ENCODE data around the gene MED16. TPM values are rescaled to one million over a fixed set of nuclear protein-coding genes. Genes with fewer than 3 reads are reported as not detected.
A peak's percentile ranks its signal among the peaks of the same experiment; 100 is the strongest.

MED16 gene
- total RNA-seq, 4 donors from 2014 or later = 58.1 to 158 (median 78.4) TPM

DNA sequence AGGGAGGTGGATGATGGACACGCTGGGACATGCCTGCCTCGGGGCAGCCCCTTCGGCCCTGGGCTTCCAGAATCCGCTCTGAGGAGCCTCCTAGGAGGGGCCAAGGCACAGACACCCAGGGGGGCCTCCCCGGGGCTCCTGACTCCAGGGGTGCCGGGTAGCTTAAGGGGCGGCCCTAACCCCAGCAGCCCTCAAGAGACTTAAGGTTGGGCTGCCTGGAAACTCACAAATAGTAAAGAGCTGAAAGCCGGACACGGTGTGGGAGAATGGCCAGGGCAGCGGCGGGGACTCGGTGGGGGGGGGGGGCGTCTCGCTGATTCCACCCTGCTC is 40.5 kb upstream of the MED16 start:
- no peak for DNase-seq
- 72% methylated on average over 11 of the region's 14 CpGs; no CpG with 5 or more reads in 1 of the 2 donors for WGBS, 2 donors (ENCODE audit: low coverage in 1 of 2)
- Histone ChIP-seq H3K27ac (peak overlapping the region; percentile 68 to 88 (median 79)), H3K36me3 (no peaks in the 10 kb centered on the region), H3K4me3 (no peak overlapping the region), H3K9me3 (no peaks in the 10 kb centered on the region), H3K27me3 (no peaks in the 10 kb centered on the region), H3K4me1 (peaks cover 22 to 39% (median 33%) of the 10 kb centered on the region in 4 donors)
- in situ Hi-C loops (cut with MboI; ENCODE audit: low pct_ligation_motif_present in 1 of 4, low pct_unique_long_range_greater_than_20kb in 1 of 4, low sequenced_read_pairs in 3 of 4) (no loop called here), intact Hi-C loops (cut with DNase I; ENCODE audit: low total_unique reads) (no loop called here)
- TF ChIP-seq EP300 (IDR thresholded peaks at IDR 0.05; ENCODE audit: low read depth) (no peak), POLR2AphosphoS5 (IDR thresholded peaks at IDR 0.05) (no peak), POLR2A (IDR thresholded peaks at IDR 0.05) (no peak)
- TF ChIP-seq, protein P1, sequence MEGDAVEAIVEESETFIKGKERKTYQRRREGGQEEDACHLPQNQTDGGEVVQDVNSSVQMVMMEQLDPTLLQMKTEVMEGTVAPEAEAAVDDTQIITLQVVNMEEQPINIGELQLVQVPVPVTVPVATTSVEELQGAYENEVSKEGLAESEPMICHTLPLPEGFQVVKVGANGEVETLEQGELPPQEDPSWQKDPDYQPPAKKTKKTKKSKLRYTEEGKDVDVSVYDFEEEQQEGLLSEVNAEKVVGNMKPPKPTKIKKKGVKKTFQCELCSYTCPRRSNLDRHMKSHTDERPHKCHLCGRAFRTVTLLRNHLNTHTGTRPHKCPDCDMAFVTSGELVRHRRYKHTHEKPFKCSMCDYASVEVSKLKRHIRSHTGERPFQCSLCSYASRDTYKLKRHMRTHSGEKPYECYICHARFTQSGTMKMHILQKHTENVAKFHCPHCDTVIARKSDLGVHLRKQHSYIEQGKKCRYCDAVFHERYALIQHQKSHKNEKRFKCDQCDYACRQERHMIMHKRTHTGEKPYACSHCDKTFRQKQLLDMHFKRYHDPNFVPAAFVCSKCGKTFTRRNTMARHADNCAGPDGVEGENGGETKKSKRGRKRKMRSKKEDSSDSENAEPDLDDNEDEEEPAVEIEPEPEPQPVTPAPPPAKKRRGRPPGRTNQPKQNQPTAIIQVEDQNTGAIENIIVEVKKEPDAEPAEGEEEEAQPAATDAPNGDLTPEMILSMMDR (IDR thresholded peaks at IDR 0.05) = no peak

DNA sequence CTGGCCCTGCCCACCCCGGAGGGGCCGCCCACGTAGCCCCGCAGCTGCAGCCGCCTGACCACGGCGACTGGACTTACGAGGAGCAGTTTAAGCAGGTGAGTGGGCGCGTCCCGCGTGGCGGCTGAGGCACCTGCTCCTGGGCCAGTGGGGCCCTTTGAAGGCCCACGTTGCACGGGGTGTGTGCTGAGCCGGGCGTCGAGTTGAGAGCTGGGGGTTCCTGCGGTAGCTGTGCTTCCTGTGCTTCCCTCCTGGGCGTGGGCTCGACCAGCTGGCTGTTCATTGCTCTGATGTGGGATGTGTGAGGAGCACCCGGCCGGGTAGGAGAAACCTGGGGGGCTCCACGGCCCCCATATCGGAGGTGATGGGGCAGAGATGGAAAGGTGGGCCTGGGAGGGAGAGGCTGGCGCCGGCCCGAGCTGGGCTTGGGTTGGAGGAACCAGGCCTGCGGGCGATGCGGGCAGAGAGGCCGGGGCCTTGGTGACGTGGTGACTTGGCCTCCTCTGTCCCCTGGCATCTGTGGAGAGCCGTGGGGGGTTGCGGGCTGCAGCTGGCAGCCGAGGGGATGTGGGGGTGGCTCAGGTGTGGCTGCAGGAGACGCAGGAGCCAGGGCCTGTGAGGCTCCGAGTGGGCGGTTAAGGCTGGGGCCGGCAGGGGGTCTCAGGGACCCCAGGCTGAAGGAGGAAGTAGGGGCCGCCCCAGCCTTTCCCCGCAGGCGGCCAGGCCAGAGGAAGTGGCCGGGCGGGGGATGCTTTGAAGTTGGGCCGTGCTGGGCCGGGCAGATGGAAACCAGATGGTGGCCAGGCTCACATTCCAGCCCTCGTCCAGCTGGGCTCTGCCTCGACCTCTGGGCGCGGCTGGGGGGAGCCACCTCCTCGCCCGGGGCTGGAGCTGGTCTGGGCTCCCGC is 39.9 kb upstream of the MED16 start:
- in situ Hi-C loops (cut with MboI; ENCODE audit: low pct_ligation_motif_present in 1 of 4, low pct_unique_long_range_greater_than_20kb in 1 of 4, low sequenced_read_pairs in 3 of 4) (no loop called here), intact Hi-C loops (cut with DNase I; ENCODE audit: low total_unique reads) (no loop called here)
- H3K9me3 ChIP-seq = no peaks in the 10 kb centered on the region
- H3K27me3 ChIP-seq = no peaks in the 10 kb centered on the region
- peak; percentile 75 for DNase-seq
- peak overlapping the region; percentile 68 to 88 (median 79) for H3K27ac ChIP-seq
- WGBS, 2 donors (ENCODE audit: low coverage in 1 of 2) = 33% methylated on average over 51 of the region's 54 CpGs; no CpG with 5 or more reads in 1 of the 2 donors
- H3K36me3 ChIP-seq = no peaks in the 10 kb centered on the region
- TF ChIP-seq, protein P1 (IDR thresholded peaks at IDR 0.05) = no peak
- TF ChIP-seq POLR2AphosphoS5 (IDR thresholded peaks at IDR 0.05) = peak; percentile 76 to 91 (median 88)
- peak overlapping the region in 2 of 4 donors; percentile 4 to 6 for H3K4me3 ChIP-seq
- peaks cover 22 to 41% (median 33%) of the 10 kb centered on the region in 4 donors for H3K4me1 ChIP-seq

DNA sequence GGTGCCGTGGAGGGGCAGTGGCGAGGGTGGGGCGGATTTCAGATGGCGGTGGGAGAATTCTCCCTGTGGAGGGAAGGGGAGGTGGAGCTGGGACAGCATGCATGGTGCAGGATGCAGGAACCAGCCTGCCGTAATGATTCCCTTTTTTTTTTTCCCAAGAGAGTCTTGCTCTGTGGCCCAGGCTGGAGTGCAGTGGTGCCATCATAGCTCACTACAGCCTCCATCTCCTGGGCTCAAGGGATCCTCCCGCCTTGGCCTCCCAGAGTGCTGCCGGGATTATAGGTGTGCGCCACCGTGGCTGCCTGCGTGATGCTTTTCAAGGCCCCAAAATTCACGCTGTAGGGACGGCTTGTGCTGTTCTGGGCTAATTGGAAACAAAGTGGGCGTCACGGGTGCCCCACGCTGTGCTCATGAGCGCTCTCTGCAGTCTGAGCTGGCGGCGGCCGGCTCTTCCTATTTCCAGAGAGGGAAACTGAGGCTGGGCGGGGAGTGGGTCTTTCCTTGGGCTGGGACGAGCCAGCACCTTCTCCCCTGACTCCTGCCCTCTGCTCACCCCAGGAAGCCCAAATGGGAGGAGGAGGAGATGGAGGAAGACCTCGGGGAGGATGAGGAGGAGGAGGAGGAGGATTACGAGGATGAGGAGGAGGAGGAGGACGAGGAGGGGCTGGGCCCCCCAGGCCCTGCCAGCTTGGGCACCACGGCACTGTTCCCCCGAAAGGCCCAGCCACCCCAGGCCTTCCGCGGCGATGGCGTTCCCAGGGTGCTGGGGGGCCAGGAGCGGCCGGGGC is 39.1 kb upstream of the MED16 start:
- 83 to 100% methylated on average over 4 to 32 of the region's 32 CpGs for WGBS, 2 donors (ENCODE audit: low coverage in 1 of 2)

More for the DNA sequence above, 39.1 kb upstream of the MED16 start:
- H3K27me3 ChIP-seq = no peaks in the 10 kb centered on the region
- H3K4me3 ChIP-seq = no peak overlapping the region
- peak overlapping the region; percentile 68 to 88 (median 79) for H3K27ac ChIP-seq
- no peaks in the 10 kb centered on the region for H3K9me3 ChIP-seq
- intact Hi-C loops (cut with DNase I; ENCODE audit: low total_unique reads) (no loop called here), in situ Hi-C loops (cut with MboI; ENCODE audit: low pct_ligation_motif_present in 1 of 4, low pct_unique_long_range_greater_than_20kb in 1 of 4, low sequenced_read_pairs in 3 of 4) (no loop called here)
- H3K36me3 ChIP-seq = no peaks in the 10 kb centered on the region
- H3K4me1 ChIP-seq = peaks cover 31 to 49% (median 37%) of the 10 kb centered on the region in 4 donors
- no peak for DNase-seq
- TF ChIP-seq POLR2AphosphoS5 (IDR thresholded peaks at IDR 0.05) (no peak), POLR2A (IDR thresholded peaks at IDR 0.05) (no peak), EP300 (IDR thresholded peaks at IDR 0.05; ENCODE audit: low read depth) (no peak)
- TF ChIP-seq, protein P1 (IDR thresholded peaks at IDR 0.05) = no peak

All from transverse colon (tissue), 4 donors.